ENCODE measurements around the gene PRKAG2. TPM values are rescaled to one million over a fixed set of nuclear protein-coding genes. Genes with fewer than 3 reads are reported as not detected.

The PRKAG2 gene
- total and polyA plus RNA-seq, 2 of the 13 experiments (the other 11 are each of a cell fraction or from before 2014, with no cell fraction given), result 0.90 to 1.3 TPM

DNA sequence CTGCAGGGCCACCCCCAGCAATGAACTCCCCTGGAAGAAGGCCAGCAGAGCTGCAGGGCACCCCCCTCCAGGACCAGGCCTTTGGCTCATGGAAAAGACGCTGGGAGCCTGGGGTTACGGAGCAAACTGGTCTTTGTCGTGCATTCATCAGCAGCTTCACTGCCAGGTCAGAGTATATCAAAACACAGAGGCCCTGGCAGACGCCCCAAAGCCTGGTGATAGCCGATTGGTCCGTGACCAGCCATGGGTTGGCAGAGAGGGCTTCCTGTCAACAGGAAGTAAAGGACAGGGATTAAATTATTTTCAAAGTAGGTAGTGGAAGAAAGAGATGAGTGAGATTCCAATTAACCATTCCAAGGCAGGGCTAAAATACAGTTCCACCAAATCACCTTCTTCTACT is 9.0 kb downstream of the PRKAG2 start:
- Histone ChIP-seq H2AFZ (ENCODE audit: low read length) (no peak overlapping the region), H4K20me1 (ENCODE audit: insufficient read depth, low read length) (no peaks in the 10 kb centered on the region), H3K4me1 (ENCODE audit: insufficient read depth, low read length) (peaks cover 13% of the 10 kb centered on the region), H3K4me2 (ENCODE audit: low read depth, low read length) (no peak overlapping the region), H3K79me2 (ENCODE audit: insufficient read depth, low read length) (no peaks in the 10 kb centered on the region), H3K9me3 (ENCODE audit: low read length) (no peaks in the 10 kb centered on the region), H3K36me3 (replicated peaks in 1 of 2; ENCODE audit: control insufficient read depth in 1 of 2, insufficient read depth in 2 of 2, low read length in 2 of 2) (no peaks in the 10 kb centered on the region), H3K27ac (ENCODE audit: extremely low read length, insufficient read depth, low read length) (no peak overlapping the region), H3K9ac (ENCODE audit: insufficient read depth, low read depth, low read length) (no peak overlapping the region), H3K27me3 (ENCODE audit: control insufficient read depth in 1 of 2, insufficient read depth in 2 of 2, low read length in 2 of 2) (peaks cover 0 to 8% of the 10 kb centered on the region in 2 experiments; a peak in 2 of 5 replicates), H3K4me3 (replicated peaks in 1 of 3; ENCODE audit: insufficient read depth in 1 of 3, low read depth in 2 of 3, low read length in 3 of 3) (no peak overlapping the region)
- ChIA-PET POLR2A (no interaction called here), CTCF (ENCODE audit: low intra/inter-chr PET ratio, low total read pairs) (no interaction called here)
- intact Hi-C loops (cut with micrococcal nuclease; ENCODE audit: unreplicated experiment), result no loop called here
- TF ChIP-seq CCDC6 (CRISPR knock-in tag; IDR thresholded peaks at IDR 0.05) (no peak), BHLHE40 (IDR thresholded peaks at IDR 0.05; ENCODE audit: low read length) (no peak), ZC3H4 (CRISPR knock-in tag; IDR thresholded peaks at IDR 0.05; ENCODE audit: borderline replicate concordance) (no peak), ZNF484 (CRISPR knock-in tag; IDR thresholded peaks at IDR 0.05; ENCODE audit: borderline replicate concordance, low read depth) (no peak), KLF15 (CRISPR knock-in tag; IDR thresholded peaks at IDR 0.05; ENCODE audit: borderline replicate concordance) (no peak), GABPA (IDR thresholded peaks at IDR 0.05; ENCODE audit: low read depth, low read length) (no peak), GABPA (CRISPR knock-in tag; IDR thresholded peaks at IDR 0.05; ENCODE audit: low read depth) (no peak), GFI1 (CRISPR knock-in tag; IDR thresholded peaks at IDR 0.05; ENCODE audit: borderline replicate concordance) (no peak)
- TF ChIP-seq, protein P1, sequence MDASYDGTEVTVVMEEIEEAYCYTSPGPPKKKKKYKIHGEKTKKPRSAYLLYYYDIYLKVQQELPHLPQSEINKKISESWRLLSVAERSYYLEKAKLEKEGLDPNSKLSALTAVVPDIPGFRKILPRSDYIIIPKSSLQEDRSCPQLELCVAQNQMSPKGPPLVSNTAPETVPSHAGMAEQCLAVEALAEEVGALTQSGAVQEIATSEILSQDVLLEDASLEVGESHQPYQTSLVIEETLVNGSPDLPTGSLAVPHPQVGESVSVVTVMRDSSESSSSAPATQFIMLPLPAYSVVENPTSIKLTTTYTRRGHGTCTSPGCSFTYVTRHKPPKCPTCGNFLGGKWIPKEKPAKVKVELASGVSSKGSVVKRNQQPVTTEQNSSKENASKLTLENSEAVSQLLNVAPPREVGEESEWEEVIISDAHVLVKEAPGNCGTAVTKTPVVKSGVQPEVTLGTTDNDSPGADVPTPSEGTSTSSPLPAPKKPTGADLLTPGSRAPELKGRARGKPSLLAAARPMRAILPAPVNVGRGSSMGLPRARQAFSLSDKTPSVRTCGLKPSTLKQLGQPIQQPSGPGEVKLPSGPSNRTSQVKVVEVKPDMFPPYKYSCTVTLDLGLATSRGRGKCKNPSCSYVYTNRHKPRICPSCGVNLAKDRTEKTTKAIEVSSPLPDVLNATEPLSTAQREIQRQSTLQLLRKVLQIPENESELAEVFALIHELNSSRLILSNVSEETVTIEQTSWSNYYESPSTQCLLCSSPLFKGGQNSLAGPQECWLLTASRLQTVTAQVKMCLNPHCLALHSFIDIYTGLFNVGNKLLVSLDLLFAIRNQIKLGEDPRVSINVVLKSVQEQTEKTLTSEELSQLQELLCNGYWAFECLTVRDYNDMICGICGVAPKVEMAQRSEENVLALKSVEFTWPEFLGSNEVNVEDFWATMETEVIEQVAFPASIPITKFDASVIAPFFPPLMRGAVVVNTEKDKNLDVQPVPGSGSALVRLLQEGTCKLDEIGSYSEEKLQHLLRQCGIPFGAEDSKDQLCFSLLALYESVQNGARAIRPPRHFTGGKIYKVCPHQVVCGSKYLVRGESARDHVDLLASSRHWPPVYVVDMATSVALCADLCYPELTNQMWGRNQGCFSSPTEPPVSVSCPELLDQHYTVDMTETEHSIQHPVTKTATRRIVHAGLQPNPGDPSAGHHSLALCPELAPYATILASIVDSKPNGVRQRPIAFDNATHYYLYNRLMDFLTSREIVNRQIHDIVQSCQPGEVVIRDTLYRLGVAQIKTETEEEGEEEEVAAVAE (CRISPR knock-in tag; IDR thresholded peaks at IDR 0.05; ENCODE audit: borderline replicate concordance), result no peak
- DNase-seq (ENCODE audit: low spot score), result no peak
- ATAC-seq, result no peak
- in situ Hi-C loops (cut with HindIII; ENCODE audit: extremely low pct_ligation_motif_present, low pct_unique_long_range_greater_than_20kb), result no loop called here
- no peak for FAIRE-seq
- no TSS peak for BruUV-seq (replicated peaks)
- 30% methylated on average over 6 of the region's 6 CpGs for WGBS (ENCODE audit: low lambda C conversion rate)
